ENCODE data around the gene KCNQ1.

Gene KCNQ1

DNA sequence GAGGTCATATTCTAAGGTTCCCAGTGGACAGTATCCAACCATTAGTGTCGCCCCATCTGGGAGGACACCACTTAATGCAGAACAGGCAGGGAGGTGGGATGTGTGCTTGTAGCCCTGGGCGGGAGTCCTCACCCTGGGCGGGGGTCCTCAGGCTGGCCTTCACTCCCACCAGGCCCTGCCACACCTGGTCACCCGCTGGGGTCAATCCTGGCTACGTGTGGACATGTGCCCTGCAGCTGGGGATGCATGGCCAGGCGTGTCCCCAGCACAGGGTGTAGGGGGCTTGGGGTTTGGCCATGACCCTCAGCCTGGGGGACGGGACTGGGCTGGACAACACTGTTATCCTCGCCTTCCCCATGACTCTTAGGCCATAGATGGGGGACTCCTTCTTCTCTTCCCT is 19.3 kb upstream of the KCNQ1 start:
- DNase-seq: no peak

DNA sequence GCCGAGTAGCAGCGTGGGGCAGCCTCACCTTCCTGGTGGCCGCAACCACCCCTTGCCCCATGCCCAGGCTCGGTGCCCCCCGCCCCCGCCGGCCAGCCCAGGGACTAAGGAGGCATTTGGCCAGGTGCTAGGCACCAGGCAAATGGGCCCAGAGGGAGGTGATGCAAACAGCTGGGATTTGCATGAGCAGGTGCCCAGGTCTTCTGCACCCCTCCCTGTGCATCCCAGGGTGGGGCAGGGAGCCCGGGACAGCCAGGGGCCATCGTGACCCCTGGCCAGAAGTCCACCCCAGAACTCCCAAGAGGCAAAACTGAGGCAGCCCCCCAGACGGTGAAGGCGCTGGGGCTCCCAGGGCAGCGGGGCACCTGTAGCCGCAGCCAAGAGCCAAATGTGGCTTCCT is 18.6 kb upstream of the KCNQ1 start:
- no peak for DNase-seq

DNA sequence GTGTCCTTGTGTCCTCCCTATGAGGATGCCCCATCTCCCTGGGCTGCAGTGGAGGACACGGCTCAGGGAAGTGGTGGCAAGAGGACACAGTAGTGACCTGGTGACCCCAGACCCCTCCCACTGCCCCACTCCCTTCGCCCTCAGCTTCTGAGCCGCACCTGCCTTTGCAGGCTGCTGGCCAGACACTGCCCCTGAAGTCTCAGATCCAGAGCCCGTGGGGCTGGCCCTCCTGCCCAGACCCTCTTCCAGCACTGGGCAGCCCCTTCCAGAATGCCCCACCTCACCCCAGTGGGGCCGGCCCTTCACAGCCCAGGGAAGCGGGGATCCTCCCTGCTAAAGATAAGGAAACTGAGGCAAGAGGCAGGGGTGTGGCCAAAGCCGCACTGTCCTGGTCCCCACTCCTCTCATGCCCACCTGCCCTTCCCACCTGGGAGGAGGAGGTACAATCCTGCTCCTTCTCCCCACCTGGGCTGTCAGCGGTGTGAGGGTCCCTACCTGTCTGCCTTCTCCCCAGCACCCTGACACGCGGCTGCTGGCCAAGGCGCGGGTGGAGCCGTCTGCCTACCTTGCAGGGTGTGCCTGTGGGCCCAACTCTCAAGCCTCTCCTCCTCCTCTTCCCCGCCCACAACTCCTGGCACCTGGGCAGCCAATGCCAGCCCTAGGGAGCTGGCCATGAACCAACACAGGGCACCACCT is 17.8 kb upstream of the KCNQ1 start:
- DNase-seq: no peak

DNA sequence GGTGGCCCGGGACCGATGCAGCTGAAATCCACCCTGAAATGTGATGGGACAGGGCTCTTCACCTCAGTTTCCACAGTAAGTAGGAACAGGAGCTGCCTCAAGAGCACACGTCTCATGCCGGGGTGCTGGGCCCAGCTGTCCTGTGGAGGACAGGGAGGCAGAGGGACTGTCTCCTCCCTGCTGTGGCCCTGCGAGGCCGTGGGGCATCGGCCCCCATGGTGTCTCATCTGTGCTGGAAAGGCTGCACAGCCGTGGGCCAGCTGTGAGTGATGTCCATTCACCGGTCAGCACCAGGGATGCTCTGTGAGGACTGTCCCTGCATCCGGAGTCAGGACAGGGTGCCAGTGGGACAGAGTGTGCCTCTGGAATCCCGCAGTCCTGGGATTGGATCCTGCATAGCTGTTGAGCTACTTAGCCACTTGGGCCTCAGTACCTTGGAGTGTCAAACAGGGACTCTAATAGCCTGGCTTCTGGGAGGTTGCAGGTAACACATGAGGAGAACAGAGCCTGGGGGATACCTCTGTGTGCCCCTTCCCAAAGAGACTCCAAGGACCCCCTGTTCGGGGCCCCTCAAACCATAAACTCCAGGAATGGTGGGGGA is 17.0 kb upstream of the KCNQ1 start:
- DNase-seq: no peak

DNA sequence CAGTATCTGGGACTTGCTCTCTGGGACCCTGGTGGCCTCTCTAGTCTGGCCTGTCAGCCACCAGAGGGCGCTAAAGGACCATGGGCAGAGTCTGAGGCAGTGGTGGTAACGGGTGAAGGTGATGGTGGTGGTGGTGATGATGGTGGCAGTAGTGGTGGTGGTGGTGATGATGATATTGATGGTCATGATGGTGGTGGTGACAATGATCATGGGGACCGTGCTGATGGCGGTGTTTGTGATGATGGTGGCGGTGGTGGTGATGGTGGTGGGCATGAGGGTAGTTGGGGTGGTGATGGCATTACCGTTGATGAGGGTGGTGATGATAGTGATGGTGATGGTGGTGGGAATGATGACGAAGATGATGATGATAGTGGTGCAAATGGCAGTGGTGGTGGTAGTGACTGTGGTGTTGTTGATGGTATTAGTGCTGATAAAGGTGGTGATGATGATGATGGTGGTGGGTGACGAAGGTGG is 16.4 kb upstream of the KCNQ1 start:
- DNase-seq: peak; percentile 75

DNA sequence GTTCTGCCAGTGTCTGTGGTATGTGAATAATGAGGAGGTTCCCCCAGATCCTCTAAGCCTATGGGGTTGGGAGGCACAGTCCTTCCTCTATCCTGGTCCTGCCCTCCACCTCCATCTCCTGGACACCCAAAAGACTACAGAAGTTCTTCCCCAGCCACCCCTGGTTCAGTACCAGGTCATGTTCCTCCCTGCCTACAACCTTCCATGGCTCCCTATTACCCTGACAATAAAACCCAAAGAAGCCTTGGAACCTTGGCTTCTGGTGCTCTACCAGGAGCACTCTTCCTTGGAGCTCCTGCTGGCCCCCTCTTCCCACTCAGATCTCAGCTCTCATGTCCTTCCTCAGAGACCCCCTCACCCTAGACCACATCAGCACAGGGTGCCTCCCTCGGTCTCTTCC is 13.4 kb upstream of the KCNQ1 start:
- DNase-seq: no peak

DNA sequence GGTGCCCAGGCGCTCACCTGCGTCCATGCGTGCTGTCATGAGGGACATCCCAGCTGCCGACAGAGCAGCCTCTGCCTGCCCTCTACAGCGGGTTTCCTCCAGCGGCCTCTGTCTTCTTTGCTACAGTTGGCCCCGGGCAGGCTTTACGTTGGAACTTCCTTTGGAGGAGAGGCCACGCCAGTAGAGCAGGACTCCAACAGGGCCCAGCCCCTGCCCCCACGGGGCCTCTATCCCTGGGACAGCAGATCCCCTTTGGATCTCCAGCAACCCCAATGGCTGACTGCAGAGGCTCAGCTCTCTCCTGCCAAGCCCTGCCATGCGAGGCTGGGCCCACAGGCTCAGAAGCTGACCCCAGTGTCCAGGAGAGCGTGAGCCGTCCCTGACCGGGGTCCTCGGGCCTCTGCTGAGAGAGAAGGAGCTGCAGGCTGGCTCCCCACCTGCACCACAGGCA is 12.6 kb upstream of the KCNQ1 start:
- no peak for DNase-seq

DNA sequence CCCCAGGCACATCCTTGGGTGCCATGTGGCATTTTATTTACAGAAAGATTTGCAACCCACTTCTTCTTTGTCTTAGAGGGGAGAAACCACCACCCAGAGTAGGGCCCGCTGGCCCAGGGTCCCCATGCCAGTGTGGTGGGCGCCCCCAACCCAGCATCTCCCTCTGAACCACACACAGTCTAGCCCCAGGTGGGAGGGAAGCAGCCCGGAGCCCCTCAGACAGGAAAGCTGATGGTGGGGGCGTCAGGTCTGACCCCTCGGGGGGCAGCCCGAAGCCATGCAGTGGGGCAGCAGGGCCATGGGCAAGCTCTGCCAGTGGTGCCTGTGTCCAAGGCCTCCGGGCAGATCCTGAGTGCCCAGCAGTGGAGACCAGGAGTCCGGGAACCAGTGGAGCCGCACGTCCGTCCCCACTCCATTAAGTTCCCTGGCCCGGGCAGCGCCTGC is 12.2 kb upstream of the KCNQ1 start:
- DNase-seq: no peak

DNA sequence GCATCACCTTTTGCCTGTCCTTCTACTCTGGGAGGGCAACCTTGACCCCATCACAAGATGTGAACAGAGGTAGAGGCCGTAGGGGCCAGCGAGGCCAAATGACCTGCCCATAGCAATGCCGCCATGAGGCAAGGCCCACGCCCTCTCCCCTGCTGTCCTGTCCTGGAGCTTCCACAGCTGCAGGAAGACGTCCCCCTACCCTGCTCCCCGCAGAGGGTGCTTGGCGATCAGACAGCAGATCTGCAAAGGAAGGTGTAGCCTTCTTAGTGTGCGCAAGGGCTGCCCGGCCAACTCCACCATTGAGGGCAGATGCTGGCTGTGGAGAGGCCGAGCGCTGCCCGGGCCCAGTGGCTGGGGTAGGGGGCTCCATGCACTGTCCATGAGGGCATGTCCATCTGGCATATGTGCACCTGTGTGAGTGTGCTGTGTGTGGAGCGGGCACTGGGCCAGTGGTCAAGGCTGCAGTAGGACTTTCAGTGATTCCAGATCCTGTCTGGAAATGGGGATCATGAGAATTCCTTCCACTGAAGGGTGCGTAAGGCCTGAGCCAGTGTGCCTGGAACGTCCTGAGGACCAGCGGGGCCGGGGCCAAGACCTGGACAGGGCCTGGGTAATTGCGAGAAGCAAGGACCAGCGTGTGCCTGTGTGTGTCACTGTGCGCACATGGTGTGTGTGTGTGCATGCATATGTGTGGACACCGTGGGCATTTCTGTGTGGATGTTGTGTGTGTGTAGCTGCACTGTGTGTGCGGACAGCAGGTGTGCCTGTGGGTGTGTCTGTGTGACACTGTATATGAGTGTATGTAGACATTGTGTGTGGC is 11.5 kb upstream of the KCNQ1 start:
- no peak for DNase-seq

DNA sequence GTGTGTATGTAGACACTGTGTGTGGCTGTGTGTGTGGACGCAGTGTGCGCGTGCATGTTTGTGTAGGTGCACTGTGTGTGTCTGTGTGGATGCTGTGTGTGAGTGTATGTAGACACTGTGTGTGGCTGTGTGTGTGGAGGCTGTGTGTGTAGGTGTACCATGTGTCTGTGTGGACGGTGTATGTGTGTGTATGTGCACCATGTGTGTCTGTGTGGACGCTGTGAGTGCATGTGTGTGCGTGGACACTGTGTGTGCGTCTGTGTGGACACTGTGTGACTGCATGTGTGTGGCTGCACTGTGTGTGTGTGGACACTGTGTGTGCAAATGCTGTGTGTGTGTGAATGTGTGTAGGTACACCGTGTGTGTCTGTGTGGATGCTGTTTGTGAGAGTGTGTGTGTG is 10.8 kb upstream of the KCNQ1 start:
- DNase-seq: no peak

DNA sequence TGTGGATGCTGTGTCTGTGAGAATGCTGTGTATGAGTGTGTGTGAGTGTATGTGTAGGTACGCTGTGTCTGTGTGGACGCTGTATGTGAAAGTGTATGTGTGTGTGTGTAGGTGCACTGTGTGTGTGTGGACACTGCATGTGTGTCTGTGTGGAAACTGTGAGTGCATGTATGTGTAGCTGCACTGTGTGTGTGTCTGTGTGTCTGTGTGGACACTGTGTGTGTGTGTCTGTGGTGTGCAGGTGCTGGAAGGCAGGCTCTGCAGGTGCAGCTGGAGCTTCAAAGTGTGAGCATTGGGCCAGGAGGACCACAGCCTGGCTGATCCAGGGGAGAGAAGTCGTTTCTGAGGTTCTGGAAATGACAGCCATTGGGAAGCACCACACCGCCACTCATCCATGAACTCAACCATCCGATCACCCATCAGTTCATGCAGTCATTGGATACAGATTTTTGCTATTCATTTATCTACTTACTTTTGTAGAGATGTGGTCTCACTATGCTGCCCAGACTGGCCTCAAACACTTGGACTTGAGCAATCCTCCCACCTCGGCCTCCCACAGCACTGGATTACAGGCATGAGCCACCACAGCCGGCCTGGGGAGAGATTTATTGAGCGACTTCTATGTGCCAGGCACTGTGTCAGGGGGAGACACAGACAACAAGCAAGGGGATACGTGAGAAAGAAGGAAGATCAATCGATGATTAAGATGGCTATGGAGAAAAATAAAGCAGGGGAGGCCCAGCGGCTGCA is 10.1 kb upstream of the KCNQ1 start:
- no peak for DNase-seq

DNA sequence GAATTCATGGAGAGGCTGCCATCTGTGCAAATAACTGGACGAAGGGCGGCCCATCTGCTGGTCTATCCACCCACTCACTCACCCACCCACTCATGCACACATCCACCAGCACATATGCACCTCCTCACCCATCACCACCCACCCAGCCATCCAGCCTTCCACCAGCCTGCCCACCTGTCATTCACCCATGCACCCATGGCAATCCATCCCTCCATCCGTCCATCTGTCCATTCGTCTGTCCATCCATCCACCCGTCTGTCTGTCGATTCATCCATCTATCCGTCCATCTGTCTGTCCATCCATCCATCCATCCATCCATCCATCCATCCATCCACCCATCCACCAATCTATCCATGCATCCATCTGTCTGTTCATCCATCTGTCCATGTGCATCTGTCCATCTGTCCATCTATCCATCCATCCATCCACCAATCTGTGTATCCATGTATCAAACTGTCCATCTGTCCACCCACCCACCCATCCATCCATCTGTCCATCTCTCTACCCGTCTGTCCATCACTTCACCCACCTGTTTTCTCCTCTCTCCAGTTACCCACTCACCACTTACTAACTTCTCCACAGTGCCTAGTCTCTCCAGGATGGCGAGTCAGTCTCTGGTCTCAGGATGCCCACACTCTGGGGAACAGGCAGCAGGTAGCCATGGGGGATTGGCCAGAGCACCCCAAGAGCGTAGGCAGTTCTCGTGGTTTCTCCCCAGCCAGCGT is 9.4 kb upstream of the KCNQ1 start:
- DNase-seq: no peak

DNA sequence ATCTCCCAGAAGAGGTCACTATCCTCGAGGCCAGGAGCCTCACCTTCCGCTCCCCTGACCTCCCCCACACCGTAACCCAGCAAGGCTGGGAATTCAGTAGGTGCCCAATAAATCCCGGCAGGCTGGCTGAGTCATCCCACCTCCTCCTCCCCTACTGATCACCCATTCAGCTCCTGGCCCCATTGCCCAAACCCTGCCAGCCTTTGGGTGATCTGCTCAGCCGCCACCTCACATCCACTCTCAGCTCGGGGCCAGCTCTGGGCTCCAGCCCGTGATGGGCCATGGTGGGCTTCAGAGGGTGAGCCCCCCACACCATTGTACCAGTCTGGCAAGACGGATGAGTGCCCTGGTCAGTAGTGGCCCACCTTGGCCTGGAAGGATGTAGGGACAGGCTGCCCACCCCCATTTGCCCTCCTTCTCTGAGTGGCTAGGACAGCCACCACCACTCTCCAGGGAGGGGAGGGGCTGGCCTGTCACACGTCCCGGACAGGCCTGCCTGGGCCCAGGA is 8.7 kb upstream of the KCNQ1 start:
- DNase-seq: no peak

DNA sequence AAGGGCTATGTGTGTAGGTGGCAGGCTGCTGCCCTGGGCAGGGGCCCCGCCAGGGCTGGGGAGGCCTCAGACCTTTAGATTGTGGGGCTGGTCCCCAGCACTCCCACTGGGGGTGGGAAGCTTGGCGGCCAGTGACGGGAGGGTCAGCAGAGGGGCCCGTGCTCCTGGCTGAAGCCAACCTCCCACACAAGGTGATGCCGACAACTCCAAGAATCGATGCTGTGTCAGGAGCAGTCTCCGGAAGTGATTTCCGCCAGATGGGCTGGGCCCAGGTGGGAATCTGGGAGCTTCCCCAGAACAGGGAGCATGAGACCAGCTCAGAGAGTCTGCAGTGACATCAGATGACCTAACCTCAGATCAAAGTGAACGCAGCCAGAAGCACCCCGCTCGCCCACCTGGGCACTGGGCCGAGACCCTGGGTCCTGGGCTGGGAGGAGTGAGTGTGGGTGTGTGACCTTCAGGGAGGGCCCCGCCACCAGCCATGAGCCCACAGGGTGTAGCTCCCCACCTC is 8.2 kb upstream of the KCNQ1 start:
- DNase-seq: no peak

DNA sequence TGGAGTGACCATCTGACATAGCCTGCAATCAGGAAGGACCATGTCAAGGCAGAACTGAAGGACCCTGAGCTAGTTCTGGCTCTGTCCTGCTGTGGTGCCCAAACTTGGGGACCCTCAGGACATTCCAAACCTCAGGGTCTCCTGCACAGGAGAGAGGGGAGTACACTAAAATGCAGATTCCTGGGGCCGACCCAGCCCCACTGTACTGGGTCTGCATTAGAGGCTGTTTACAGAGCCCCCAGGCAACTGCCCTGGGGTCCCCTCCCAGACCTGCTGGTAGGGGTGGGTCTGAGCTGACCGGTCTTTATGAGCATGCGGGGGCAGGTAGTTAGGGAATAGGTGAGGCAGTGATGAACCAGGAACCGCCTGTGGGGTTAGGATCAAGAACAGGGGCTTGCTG is 7.3 kb upstream of the KCNQ1 start:
- no peak for DNase-seq

DNA sequence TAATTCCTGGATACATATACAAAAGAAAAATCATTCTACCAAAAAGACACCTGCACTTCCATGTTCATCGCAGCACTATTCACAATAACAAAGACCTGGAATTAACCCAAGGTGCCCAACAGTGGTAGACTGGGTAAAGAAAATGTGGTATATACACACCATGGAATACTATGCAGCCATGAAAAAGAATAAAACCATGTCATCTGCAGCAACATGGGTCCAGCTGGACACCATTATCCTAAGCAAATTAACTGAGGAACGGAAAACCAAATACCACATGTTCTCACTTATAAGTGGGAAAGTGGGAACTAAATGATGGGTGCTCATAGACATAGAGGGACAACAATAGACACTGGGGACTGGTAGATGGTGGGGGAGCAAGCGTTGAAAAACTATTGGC is 5.0 kb upstream of the KCNQ1 start:
- DNase-seq: no peak

DNA sequence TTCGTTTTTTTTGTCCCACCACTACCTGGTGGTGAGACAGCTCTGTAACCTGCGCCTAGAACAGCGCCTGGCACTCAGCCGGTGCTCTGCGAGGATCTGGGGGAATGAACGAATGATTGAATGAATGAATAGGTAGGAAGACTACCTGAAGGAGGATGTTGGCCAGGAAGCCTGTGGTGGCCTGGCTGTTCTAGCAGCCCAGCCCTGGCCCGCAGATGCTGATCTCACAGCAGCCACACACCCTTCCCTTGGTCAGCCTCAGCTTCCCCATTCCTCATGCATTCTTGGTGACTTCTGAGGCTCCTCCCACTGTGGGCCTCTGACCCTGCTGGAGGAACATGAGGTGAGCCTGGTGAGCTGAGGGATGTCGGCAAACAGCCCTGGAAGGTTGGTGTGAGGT is 4.2 kb upstream of the KCNQ1 start:
- no peak for DNase-seq

DNA sequence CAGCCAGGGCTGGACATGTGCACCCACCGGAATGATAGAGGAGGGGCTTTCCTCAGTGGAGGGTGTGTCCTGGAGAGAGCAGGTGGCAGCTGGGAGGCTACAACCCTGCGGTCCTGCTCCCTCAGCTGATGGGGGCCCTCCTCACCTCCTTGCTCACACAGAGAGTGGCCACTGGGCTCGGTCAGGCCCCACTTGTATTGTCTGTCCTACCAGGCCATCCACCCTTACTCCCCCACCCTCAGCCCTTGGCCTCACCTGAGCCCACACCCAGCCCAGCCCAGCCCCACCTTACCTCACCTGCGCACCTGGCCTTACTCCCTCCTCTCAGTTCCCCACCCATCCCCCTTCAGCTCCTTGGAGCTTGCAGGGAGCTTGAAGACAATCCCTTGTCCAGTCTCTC is 3.6 kb upstream of the KCNQ1 start:
- no peak for DNase-seq

DNA sequence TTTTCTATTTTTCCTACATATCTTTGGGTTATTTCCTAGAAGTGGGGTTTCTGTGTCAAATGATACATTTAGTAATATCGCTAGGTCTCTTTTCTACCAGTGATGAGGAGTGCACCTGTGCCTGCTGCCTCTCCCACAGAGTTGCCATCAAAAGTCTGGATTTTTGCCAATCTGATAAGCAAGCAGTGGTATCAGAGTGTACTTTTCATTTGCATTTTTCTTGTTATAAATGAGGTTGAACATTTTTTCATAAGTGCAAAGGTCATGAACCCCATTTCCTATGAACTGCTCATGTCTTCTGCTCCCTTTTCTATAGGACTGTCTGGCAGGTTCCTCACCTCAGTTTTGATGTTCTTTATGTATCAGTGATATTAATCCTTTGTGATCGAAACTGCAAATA is 2.2 kb upstream of the KCNQ1 start:
- no peak for DNase-seq

DNA sequence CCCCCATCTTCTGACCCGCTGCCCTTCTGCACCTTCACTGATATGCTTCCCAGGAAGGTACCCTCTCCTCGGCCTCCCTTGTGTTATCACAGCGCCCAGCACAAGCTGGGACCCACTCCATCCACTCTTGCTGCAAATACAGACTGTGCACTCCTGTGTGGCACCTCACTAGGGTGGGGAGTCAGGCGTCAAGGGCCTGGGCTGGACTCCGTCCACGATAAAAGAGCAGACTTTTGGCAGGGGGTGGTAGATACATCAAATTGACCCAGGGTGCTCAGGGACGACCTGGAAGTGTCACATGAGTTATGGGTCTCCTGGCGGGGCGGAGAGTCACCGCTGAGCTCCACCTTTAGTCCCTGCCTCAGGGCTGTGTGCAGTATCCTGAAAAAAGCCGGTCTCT is 1.4 kb upstream of the KCNQ1 start:
- DNase-seq: no peak

DNA sequence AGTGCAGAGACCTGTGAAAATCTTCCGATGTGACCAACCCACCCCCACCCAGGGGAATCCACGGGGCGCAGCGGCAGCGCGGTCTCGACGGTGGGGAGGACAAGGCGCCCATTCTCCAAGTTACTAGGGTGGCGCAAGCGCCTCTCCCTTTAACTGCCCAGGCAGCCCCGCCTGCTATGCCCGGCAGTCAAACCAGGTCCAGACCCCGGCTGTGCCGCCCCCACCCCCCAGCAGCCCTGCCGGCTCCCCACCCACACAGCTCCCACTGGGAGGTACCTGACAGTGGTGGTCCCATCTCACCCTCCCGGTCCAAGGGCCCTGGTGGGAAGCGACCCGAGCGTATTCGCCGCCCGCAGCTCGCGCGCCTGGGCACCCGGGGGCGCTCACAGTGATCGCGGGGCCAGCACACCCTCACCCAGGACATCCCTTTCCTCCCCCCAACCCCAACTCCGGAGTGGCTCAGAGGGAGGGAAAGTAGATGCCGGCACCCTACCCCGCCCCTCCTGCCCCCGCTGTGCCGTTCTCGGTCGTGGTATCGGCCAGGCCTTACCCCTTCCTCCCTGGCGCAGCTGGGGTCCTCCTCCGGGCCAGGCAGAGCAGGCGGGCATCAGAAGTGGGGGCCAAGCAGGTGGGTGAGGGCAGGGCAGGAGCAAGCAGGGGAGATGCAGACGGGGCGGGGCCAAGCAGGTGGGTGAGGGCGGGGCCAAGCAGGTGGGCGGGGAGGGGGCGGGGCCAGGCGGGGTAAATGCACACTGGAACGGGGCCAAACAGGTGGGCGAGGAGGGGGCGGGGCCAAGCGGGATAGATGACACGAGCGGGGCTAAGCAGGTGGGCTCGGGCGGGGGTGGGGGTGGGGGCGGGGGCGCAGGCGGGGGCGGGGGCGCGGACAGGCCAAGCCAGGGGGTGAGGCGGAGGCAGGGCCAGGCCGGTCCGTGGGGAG is 657 bp upstream of the KCNQ1 start, which contains the start of gene TRPM5:
TSS of gene TRPM5 (minus strand) at position 634 of the 940 bp plus-strand sequence. CDS start 21,478 bp downstream, outside the sequence.
- DNase-seq: no peak

Data from hematopoietic multipotent progenitor cell treated with erythropoietin and hydrocortisone succinate and interleukin-3 and kit ligand, for 8 days (in vitro differentiated cells).